SK-N-SH (cell line): ENCODE results near the gene PPM1L.

ENCODE experiments used
- CHD2 ChIP-seq: fragments of 150-350 bp; IDR thresholded peaks from 2 replicates; pipeline ENCODE4 v1.6.1; 2018; ENCODE audit warnings: low read length; ENCODE audit not compliant: partially characterized antibody
- CTCF ChIP-seq: fragments of 200-600 bp; sonication (generic); IDR thresholded peaks from 2 replicates; pipeline ENCODE4 v1.6.1; 2017; ENCODE audit warnings: antibody characterized with exemption, mild to moderate bottlenecking, moderate library complexity
- EP300 ChIP-seq, 2 experiments: IDR thresholded peaks; 2 replicates each; pipeline versions ENCODE4 v1.4.0 to v1.6.1; 2012; ENCODE audit warnings: borderline replicate concordance in 1 of 2, low read depth in 1 of 2, low read length in 1 of 2
- IRF3 ChIP-seq: fragments of 150-350 bp; IDR thresholded peaks from 2 replicates; pipeline ENCODE4 v1.6.1; 2016; ENCODE audit warnings: mild to moderate bottlenecking, low read depth, low read length
- JUND ChIP-seq: IDR thresholded peaks from 2 replicates; pipeline ENCODE4 v1.4.0; 2012
- MAX ChIP-seq: IDR thresholded peaks from 2 replicates; pipeline ENCODE4 v1.4.0; 2012; ENCODE audit warnings: low read depth
- MXI1 ChIP-seq: IDR thresholded peaks from 2 replicates; pipeline ENCODE4 v1.6.1; 2012; ENCODE audit warnings: mild to moderate bottlenecking, low read depth, low read length, improper control_type of control experiment
- NFIC ChIP-seq: IDR thresholded peaks from 2 replicates; pipeline ENCODE4 v1.4.0; 2012; ENCODE audit warnings: borderline replicate concordance
- REST ChIP-seq: IDR thresholded peaks from 2 replicates; pipeline ENCODE4 v1.6.1; 2012; ENCODE audit warnings: mild to moderate bottlenecking, low read depth, low read length, moderate library complexity
- RFX5 ChIP-seq: IDR thresholded peaks from 2 replicates; pipeline ENCODE4 v1.6.1; 2012; ENCODE audit warnings: mild to moderate bottlenecking, improper control_type of control experiment, low read length
- SMC3 ChIP-seq: IDR thresholded peaks from 2 replicates; pipeline ENCODE4 v1.6.1; 2012; ENCODE audit warnings: low read depth, low read length, improper control_type of control experiment
- TAF1 ChIP-seq: IDR thresholded peaks from 2 replicates; pipeline ENCODE4 v1.6.1; 2012; ENCODE audit warnings: low read depth, mild to moderate bottlenecking, low read length, moderate library complexity, borderline replicate concordance
- TCF12 ChIP-seq: IDR thresholded peaks from 2 replicates; pipeline ENCODE4 v1.4.0; 2012
- USF2 ChIP-seq: fragments of 150-350 bp; IDR thresholded peaks from 2 replicates; pipeline ENCODE4 v1.6.1; 2017; ENCODE audit warnings: antibody characterized with exemption, low read length, low read depth, borderline replicate concordance

- no peak for TF ChIP-seq CTCF
- TF ChIP-seq MXI1, result no peak
- no peak for TF ChIP-seq RFX5
- TF ChIP-seq NFIC, result no peak
- TF ChIP-seq TCF12, result no peak
- no peak for TF ChIP-seq USF2
- TF ChIP-seq SMC3, result no peak
- TF ChIP-seq JUND, result no peak
- no peak for TF ChIP-seq MAX
- TF ChIP-seq TAF1, result no peak
- no peak for TF ChIP-seq CHD2
- no peak for TF ChIP-seq IRF3
- no peak for TF ChIP-seq REST
- no peak for TF ChIP-seq EP300 (IDR thresholded peaks at IDR 0.05; ENCODE audit: borderline replicate concordance in 1 of 2, low read depth in 1 of 2, low read length in 1 of 2)
Measured at GRCh38 chr3:160876643-160877042, 120.6 kb downstream of the PPM1L start.
